OCI-LY3 (cell line): ENCODE measurements around the gene DTNBP1.

Experiments
- H2AFZ ChIP-seq: fragments of 200-600, 300-600 bp; shearing (Covaris generic); 2 replicates; pipeline ENCODE4 v1.6.0; 2014; ENCODE audit warnings: antibody characterized with exemption, low read depth, low read length
- H3K27ac ChIP-seq: fragments of 200-600, 300-600 bp; sonication (generic); 2 replicates; pipeline ENCODE4 v1.5.1; 2014; ENCODE audit warnings: mild to moderate bottlenecking, low read length, moderate library complexity, mixed read lengths
- H3K27me3 ChIP-seq: fragments of 200-600, 300-600 bp; sonication (generic); 2 replicates; pipeline ENCODE4 v1.6.1; 2014; ENCODE audit warnings: low read depth, low read length, mixed read lengths
- H3K36me3 ChIP-seq: fragments of 200-600, 300-600 bp; sonication (generic); replicated peaks from 2 replicates; pipeline ENCODE3; 2014; ENCODE audit warnings: low read depth, low read length, mixed read lengths
- H3K4me1 ChIP-seq: fragments of 300-600, 200-600 bp; sonication (generic); 2 replicates; pipeline ENCODE4 v1.6.1; 2014; ENCODE audit warnings: low read length, mixed read lengths
- H3K4me2 ChIP-seq: fragments of 200-600, 300-600 bp; sonication (generic); 2 replicates; pipeline ENCODE4 v1.6.1; 2014; ENCODE audit warnings: low read length, mixed read lengths
- H3K4me3 ChIP-seq: fragments of 300-600, 200-600 bp; sonication (generic); 2 replicates; pipeline ENCODE4 v1.5.1; 2014; ENCODE audit warnings: antibody characterized with exemption, mild to moderate bottlenecking, low read length, moderate library complexity
- H3K79me2 ChIP-seq: fragments of 300-600, 200-600 bp; shearing (Covaris generic); 2 replicates; pipeline ENCODE4 v1.6.1; 2014; ENCODE audit warnings: mild to moderate bottlenecking, low read length, mixed read lengths
- H3K9ac ChIP-seq: fragments of 300-600, 200-600 bp; shearing (Covaris generic); 2 replicates; pipeline ENCODE4 v1.6.0; 2014; ENCODE audit warnings: mild to moderate bottlenecking, low read length, moderate library complexity
- H3K9me3 ChIP-seq: fragments of 200-600, 300-600 bp; shearing (Covaris generic); 2 replicates; pipeline ENCODE4 v1.6.1; 2014; ENCODE audit warnings: low read length, mixed read lengths; ENCODE audit not compliant: insufficient read depth
- H4K20me1 ChIP-seq: fragments of 200-600, 300-600 bp; sonication (generic); 2 replicates; pipeline ENCODE4 v1.6.1; 2016; ENCODE audit warnings: low read length, mixed read lengths; ENCODE audit not compliant: insufficient read depth
- EZH2phosphoT487 ChIP-seq: fragments of 200-600 bp; shearing (Covaris generic); IDR thresholded peaks from 2 replicates; pipeline ENCODE4 v1.6.1; 2018; ENCODE audit warnings: antibody characterized with exemption, mixed run types, low read depth
- TF ChIP-seq, protein P1 (sequence below): fragments of 200-600, 300-600 bp; sonication (generic); IDR thresholded peaks from 2 replicates; pipeline ENCODE4 v1.5.1; 2014; ENCODE audit warnings: antibody characterized with exemption, low read length, low read depth

The DTNBP1 gene

DNA sequence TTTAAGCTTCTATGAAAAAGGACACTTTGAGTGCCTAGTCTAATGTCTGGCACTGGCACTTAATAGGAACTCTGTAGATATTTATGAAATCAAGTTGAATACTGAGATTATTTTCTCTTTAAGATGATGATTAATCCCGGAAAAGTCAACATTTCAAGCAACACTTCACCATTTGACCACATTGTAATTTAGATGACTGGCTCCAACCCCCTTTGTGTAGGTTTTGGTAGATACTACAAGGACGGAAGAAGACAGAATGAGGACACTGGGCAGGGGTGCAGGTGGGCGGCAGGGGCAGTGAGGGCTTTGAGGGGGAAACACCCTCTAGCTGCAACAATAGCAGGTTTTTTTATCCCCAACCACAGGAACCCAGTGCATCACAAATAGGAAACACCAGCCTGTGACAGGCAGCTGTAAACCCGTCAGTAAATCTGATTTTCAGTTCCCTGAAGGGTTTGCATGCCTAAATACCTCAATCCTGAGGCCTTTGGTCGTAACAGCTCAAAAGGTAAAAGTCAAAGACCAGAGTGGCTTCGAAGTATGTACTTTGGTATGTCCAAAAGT is 4.6 kb downstream of the DTNBP1 start:
- H4K20me1 ChIP-seq, result peaks cover 16% of the 10 kb centered on the region; the same call in 1 of the 2 replicates
- TF ChIP-seq, protein P1, sequence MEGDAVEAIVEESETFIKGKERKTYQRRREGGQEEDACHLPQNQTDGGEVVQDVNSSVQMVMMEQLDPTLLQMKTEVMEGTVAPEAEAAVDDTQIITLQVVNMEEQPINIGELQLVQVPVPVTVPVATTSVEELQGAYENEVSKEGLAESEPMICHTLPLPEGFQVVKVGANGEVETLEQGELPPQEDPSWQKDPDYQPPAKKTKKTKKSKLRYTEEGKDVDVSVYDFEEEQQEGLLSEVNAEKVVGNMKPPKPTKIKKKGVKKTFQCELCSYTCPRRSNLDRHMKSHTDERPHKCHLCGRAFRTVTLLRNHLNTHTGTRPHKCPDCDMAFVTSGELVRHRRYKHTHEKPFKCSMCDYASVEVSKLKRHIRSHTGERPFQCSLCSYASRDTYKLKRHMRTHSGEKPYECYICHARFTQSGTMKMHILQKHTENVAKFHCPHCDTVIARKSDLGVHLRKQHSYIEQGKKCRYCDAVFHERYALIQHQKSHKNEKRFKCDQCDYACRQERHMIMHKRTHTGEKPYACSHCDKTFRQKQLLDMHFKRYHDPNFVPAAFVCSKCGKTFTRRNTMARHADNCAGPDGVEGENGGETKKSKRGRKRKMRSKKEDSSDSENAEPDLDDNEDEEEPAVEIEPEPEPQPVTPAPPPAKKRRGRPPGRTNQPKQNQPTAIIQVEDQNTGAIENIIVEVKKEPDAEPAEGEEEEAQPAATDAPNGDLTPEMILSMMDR, result no peak
- TF ChIP-seq EZH2phosphoT487, result no peak
- no peaks in the 10 kb centered on the region for H3K27me3 ChIP-seq
- peaks cover 47% of the 10 kb centered on the region for H3K79me2 ChIP-seq
- peaks cover 5% of the 10 kb centered on the region for H3K36me3 ChIP-seq
- peak overlapping the region; percentile 61 for H3K4me2 ChIP-seq
- peak overlapping the region; percentile 63 for H3K27ac ChIP-seq
- no peaks in the 10 kb centered on the region for H3K9me3 ChIP-seq
- H3K4me1 ChIP-seq, result peaks cover 24% of the 10 kb centered on the region
- H3K9ac ChIP-seq, result no peak overlapping the region
- H2AFZ ChIP-seq, result no peak overlapping the region
- peak overlapping the region; percentile 25; the same call in 1 of the 2 replicates for H3K4me3 ChIP-seq

DNA sequence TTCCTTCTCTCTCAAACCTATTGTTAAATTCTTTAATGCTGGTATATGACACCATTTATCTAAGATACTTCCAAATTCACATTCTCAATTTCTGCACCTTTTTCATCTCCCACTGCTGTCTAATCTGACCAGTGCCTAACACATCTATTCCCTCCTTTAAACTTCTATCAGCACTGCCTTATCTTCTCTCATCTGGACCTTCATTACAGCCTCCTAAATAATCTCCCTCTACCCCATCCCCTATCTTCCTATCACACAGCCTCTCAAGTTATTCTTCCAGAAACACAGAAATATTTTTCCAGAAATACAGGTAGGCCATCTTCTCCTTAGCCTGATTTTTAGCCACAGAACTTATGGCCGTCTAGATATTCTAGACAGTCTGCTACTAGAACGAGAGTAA is 5.5 kb downstream of the DTNBP1 start:
- no peak overlapping the region for H3K4me2 ChIP-seq
- no peaks in the 10 kb centered on the region for H3K27me3 ChIP-seq
- peaks cover 5% of the 10 kb centered on the region for H3K36me3 ChIP-seq
- H3K9ac ChIP-seq, result no peak overlapping the region
- H3K27ac ChIP-seq, result no peak overlapping the region
- TF ChIP-seq, protein P1, result no peak
- TF ChIP-seq EZH2phosphoT487, result no peak
- H4K20me1 ChIP-seq, result peaks cover 16% of the 10 kb centered on the region; the same call in 1 of the 2 replicates
- H3K4me1 ChIP-seq, result peaks cover 22% of the 10 kb centered on the region
- H3K4me3 ChIP-seq, result no peak overlapping the region
- no peaks in the 10 kb centered on the region for H3K9me3 ChIP-seq
- peaks cover 49% of the 10 kb centered on the region for H3K79me2 ChIP-seq
- no peak overlapping the region for H2AFZ ChIP-seq

DNA sequence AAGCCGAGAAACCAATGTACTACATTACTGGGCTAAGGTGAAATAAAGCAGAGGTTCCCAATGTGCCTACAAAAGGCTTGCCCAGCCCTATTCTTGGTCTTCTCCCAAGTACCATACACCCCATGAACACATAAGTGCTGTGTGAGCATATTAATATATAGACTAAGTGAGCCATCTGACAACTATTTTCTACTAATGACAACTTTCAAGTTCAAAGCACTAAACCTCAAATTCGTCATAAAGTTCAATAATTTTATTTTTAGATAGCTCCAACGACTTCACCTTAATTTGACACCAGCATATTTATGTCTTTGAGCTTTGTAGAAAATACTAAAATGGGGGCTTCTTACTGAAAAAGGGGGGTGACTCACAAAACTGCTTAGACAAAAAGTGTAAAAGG is 6.7 kb downstream of the DTNBP1 start:
- no peak overlapping the region for H3K4me3 ChIP-seq
- no peaks in the 10 kb centered on the region for H3K27me3 ChIP-seq
- H3K4me1 ChIP-seq, result peaks cover 17% of the 10 kb centered on the region
- H3K9me3 ChIP-seq, result no peaks in the 10 kb centered on the region
- peaks cover 40% of the 10 kb centered on the region for H3K79me2 ChIP-seq
- H4K20me1 ChIP-seq, result peaks cover 16% of the 10 kb centered on the region; the same call in 1 of the 2 replicates
- TF ChIP-seq, protein P1, result no peak
- TF ChIP-seq EZH2phosphoT487, result no peak
- no peak overlapping the region for H3K9ac ChIP-seq
- no peak overlapping the region for H2AFZ ChIP-seq
- no peak overlapping the region for H3K27ac ChIP-seq
- peaks cover 5% of the 10 kb centered on the region for H3K36me3 ChIP-seq
- no peak overlapping the region for H3K4me2 ChIP-seq

DNA sequence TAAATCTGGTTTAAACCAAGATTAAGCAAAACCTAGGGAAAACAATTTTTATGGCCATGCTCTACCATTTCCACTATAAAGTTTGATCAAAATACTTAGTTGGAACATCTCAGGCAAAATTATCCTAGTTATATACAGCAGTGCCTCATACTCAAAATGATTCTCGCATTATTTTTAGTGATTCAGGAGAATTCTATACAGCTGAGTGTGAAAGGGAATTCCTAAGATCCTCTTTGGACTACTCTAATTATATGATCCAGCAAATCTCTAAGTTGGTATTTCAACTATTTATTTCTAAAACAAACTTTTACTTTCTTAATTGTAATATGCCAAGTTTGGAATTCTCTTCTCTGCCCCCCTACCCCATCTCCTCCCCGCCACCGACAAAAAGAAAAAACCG is 8.6 kb downstream of the DTNBP1 start:
- TF ChIP-seq EZH2phosphoT487, result no peak
- TF ChIP-seq, protein P1, result no peak
- peaks cover 3% of the 10 kb centered on the region for H3K36me3 ChIP-seq
- H3K27me3 ChIP-seq, result no peaks in the 10 kb centered on the region
- H3K79me2 ChIP-seq, result peaks cover 40% of the 10 kb centered on the region
- H3K9me3 ChIP-seq, result no peaks in the 10 kb centered on the region
- no peak overlapping the region for H3K27ac ChIP-seq
- H2AFZ ChIP-seq, result no peak overlapping the region
- no peak overlapping the region for H3K9ac ChIP-seq
- H3K4me2 ChIP-seq, result no peak overlapping the region
- no peak overlapping the region for H3K4me3 ChIP-seq
- peaks cover 16% of the 10 kb centered on the region; the same call in 1 of the 2 replicates for H4K20me1 ChIP-seq
- peaks cover 17% of the 10 kb centered on the region for H3K4me1 ChIP-seq
